NCI-H774 (cell line): ENCODE measurements around the gene STRBP.
"Not testable (repeated sequence)": the region's sequence is repeated elsewhere in the genome, so short reads cannot be mapped to it uniquely, and the experiment has no call there.

ENCODE experiments used
- DNase-seq: peaks from one replicate; lab custom pipeline; 2025; lab: John Stamatoyannopoulos, UW

The STRBP gene

GRCh38 chr9:123282362-123283047, 14.1 kb upstream of the STRBP start:
- DNase-seq: peak; percentile 77

- DNase-seq: no peak
These were observed 13.4 kb upstream of the STRBP start for GRCh38 chr9:123281659-123282350.

GRCh38 chr9:123278879-123279493, 10.6 kb upstream of the STRBP start:
- not testable (repeated sequence) for DNase-seq

- DNase-seq: no peak
These were observed 10.0 kb upstream of the STRBP start for GRCh38 chr9:123278361-123278760.

GRCh38 chr9:123276551-123276950, 8.2 kb upstream of the STRBP start:
- DNase-seq: no peak

- not testable (repeated sequence) for DNase-seq
These were observed 2.7 kb upstream of the STRBP start for GRCh38 chr9:123271133-123271532.

- DNase-seq: no peak
These were observed 895 bp upstream of the STRBP start for GRCh38 chr9:123269281-123269680.

GRCh38 chr9:123268199-123268464, 254 bp downstream of the STRBP start:
- peak; percentile 34 for DNase-seq

GRCh38 chr9:123267481-123268198, 746 bp downstream of the STRBP start:
- no peak for DNase-seq

GRCh38 chr9:123266655-123267399, 1.6 kb downstream of the STRBP start:
- no peak for DNase-seq

GRCh38 chr9:123265833-123266232, 2.6 kb downstream of the STRBP start:
- no peak for DNase-seq

- DNase-seq: no peak
These were observed 5.2 kb downstream of the STRBP start for GRCh38 chr9:123263227-123263626.

GRCh38 chr9:123262338-123262737, 6.0 kb downstream of the STRBP start:
- DNase-seq: no peak

- DNase-seq: no peak
These were observed 7.2 kb downstream of the STRBP start for GRCh38 chr9:123261006-123261677.

- no peak for DNase-seq
These were observed 8.0 kb downstream of the STRBP start for GRCh38 chr9:123260340-123260739.

GRCh38 chr9:123257276-123257675, 11.1 kb downstream of the STRBP start:
- no peak for DNase-seq

GRCh38 chr9:123255718-123256117, 12.7 kb downstream of the STRBP start:
- no peak for DNase-seq

- no peak for DNase-seq
These were observed 15.2 kb downstream of the STRBP start for GRCh38 chr9:123253204-123253603.

GRCh38 chr9:123251741-123252140, 16.6 kb downstream of the STRBP start:
- peak; percentile 55 for DNase-seq

- DNase-seq: no peak
These were observed 17.1 kb downstream of the STRBP start for GRCh38 chr9:123251324-123251723.

GRCh38 chr9:123250504-123250903, 17.9 kb downstream of the STRBP start:
- no peak for DNase-seq

- DNase-seq: not testable (repeated sequence)
These were observed 19.2 kb downstream of the STRBP start for GRCh38 chr9:123249162-123249561.
